ENCODE measurements around the gene ABLIM3. TPM values are rescaled to one million over a fixed set of nuclear protein-coding genes. Genes with fewer than 3 reads are reported as not detected.

The ABLIM3 gene
- total RNA-seq, 4 donors from 2014 or later: 4.2 to 6.5 (median 4.7) TPM

GRCh38 chr5:149215478-149216090 is 74.3 kb downstream of the ABLIM3 start:
- TF ChIP-seq, protein P1, sequence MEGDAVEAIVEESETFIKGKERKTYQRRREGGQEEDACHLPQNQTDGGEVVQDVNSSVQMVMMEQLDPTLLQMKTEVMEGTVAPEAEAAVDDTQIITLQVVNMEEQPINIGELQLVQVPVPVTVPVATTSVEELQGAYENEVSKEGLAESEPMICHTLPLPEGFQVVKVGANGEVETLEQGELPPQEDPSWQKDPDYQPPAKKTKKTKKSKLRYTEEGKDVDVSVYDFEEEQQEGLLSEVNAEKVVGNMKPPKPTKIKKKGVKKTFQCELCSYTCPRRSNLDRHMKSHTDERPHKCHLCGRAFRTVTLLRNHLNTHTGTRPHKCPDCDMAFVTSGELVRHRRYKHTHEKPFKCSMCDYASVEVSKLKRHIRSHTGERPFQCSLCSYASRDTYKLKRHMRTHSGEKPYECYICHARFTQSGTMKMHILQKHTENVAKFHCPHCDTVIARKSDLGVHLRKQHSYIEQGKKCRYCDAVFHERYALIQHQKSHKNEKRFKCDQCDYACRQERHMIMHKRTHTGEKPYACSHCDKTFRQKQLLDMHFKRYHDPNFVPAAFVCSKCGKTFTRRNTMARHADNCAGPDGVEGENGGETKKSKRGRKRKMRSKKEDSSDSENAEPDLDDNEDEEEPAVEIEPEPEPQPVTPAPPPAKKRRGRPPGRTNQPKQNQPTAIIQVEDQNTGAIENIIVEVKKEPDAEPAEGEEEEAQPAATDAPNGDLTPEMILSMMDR (IDR thresholded peaks at IDR 0.05): no peak
- TF ChIP-seq POLR2AphosphoS5 (IDR thresholded peaks at IDR 0.05) (no peak), EP300 (IDR thresholded peaks at IDR 0.05; ENCODE audit: low read depth) (no peak), POLR2A (IDR thresholded peaks at IDR 0.05) (no peak)
- no peak overlapping the region for H3K4me3 ChIP-seq
- peaks cover 0 to 13% (median 0%) of the 10 kb centered on the region in 4 donors for H3K4me1 ChIP-seq
- in situ Hi-C loops (cut with MboI; ENCODE audit: low pct_ligation_motif_present in 1 of 4, low pct_unique_long_range_greater_than_20kb in 1 of 4, low sequenced_read_pairs in 3 of 4) (no loop called here), intact Hi-C loops (cut with DNase I; ENCODE audit: low total_unique reads) (no loop called here)
- DNase-seq: no peak
- H3K36me3 ChIP-seq: no peaks in the 10 kb centered on the region
- peak overlapping the region in 1 of 4 donors; percentile 16 for H3K27ac ChIP-seq
- 71% methylated on average over 5 of the region's 5 CpGs; no CpG with 5 or more reads in 1 of the 2 donors for WGBS, 2 donors (ENCODE audit: low coverage in 1 of 2)
- no peaks in the 10 kb centered on the region for H3K9me3 ChIP-seq
- H3K27me3 ChIP-seq: no peaks in the 10 kb centered on the region

DNA sequence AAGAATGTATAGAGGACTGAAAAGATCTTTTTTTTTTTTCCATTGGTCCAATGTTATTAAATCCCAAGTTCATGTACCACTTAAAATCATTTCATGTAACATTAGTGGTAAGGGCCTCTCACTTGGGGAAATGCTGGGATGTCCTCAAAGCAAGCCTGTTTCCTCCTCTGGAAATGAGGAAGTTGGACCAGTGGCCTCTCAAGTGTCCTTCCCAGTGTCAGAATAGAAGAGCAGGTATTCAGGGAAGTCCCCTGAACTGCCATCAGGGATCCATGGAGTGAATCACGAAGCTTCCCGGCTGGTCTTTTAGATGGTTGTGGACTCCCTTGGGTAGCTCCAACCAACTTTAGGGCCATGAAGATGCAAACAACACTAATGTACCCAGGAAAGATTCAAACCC is 75.2 kb downstream of the ABLIM3 start:
- Histone ChIP-seq H3K9me3 (no peaks in the 10 kb centered on the region), H3K4me3 (no peak overlapping the region), H3K36me3 (no peaks in the 10 kb centered on the region), H3K4me1 (peaks cover 0 to 17% (median 0%) of the 10 kb centered on the region in 4 donors), H3K27me3 (no peaks in the 10 kb centered on the region), H3K27ac (no peak overlapping the region)
- no peak for DNase-seq
- in situ Hi-C loops (cut with MboI; ENCODE audit: low pct_ligation_motif_present in 1 of 4, low pct_unique_long_range_greater_than_20kb in 1 of 4, low sequenced_read_pairs in 3 of 4): no loop called here
- intact Hi-C loops (cut with DNase I; ENCODE audit: low total_unique reads): no loop called here
- TF ChIP-seq, protein P1 (IDR thresholded peaks at IDR 0.05): no peak
- no peak for TF ChIP-seq POLR2A (IDR thresholded peaks at IDR 0.05)
- TF ChIP-seq EP300 (IDR thresholded peaks at IDR 0.05; ENCODE audit: low read depth): no peak
- TF ChIP-seq POLR2AphosphoS5 (IDR thresholded peaks at IDR 0.05): no peak
- WGBS, 2 donors (ENCODE audit: low coverage in 1 of 2): 95% methylated on average over 2 of the region's 2 CpGs; no CpG with 5 or more reads in 1 of the 2 donors

DNA sequence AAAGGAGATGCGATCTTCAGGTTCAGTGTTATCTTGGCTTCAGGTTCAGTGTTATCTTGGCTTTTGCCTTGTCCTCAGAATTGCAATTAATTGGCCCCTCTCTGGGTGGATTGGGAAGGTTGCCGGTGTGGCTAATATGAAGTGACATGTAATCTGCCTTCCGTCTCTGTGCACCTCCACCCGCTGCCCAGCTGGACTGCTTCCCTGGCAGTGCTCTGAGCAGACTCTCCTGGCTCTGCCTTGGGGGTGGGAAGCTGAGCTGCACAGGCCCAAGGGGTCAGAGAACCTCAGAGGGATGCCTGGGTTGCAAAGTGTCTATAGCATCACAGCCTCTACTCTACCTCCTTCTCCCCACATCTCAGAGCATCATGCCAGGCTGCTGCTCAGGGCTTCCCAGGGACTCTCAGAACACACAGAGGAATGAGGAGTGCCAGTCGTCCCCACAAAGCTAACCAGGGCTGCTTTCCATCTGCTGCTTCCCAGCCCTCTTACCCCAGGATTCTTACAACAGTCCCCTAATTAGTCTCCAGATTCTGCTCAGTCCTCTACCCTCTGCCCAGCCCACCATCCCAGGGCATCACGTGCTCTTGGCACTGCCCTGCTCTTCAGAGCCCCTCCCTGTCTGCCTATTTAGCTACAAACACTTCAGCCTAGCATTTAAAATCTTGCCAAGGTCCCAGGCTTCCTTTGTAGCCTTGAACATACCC is 76.0 kb downstream of the ABLIM3 start:
- H3K36me3 ChIP-seq: no peaks in the 10 kb centered on the region
- TF ChIP-seq, protein P1 (IDR thresholded peaks at IDR 0.05): no peak
- TF ChIP-seq POLR2A (IDR thresholded peaks at IDR 0.05) (no peak), POLR2AphosphoS5 (IDR thresholded peaks at IDR 0.05) (no peak), EP300 (IDR thresholded peaks at IDR 0.05; ENCODE audit: low read depth) (no peak)
- no peak overlapping the region for H3K27ac ChIP-seq
- H3K4me1 ChIP-seq: peaks cover 0 to 10% (median 0%) of the 10 kb centered on the region in 4 donors
- H3K27me3 ChIP-seq: no peaks in the 10 kb centered on the region
- WGBS, 2 donors (ENCODE audit: low coverage in 1 of 2): 60 to 75% methylated on average over 1 to 6 of the region's 6 CpGs
- intact Hi-C loops (cut with DNase I; ENCODE audit: low total_unique reads): no loop called here
- no peak for DNase-seq
- H3K9me3 ChIP-seq: no peaks in the 10 kb centered on the region
- in situ Hi-C loops (cut with MboI; ENCODE audit: low pct_ligation_motif_present in 1 of 4, low pct_unique_long_range_greater_than_20kb in 1 of 4, low sequenced_read_pairs in 3 of 4): no loop called here
- no peak overlapping the region for H3K4me3 ChIP-seq

GRCh38 chr5:149217803-149218155 is 76.5 kb downstream of the ABLIM3 start:
- Histone ChIP-seq H3K9me3 (no peaks in the 10 kb centered on the region), H3K27ac (no peak overlapping the region), H3K4me3 (no peak overlapping the region), H3K27me3 (no peaks in the 10 kb centered on the region), H3K4me1 (peaks cover 0 to 5% (median 0%) of the 10 kb centered on the region in 4 donors), H3K36me3 (no peaks in the 10 kb centered on the region)
- DNase-seq: no peak
- TF ChIP-seq POLR2AphosphoS5 (IDR thresholded peaks at IDR 0.05): no peak
- TF ChIP-seq EP300 (IDR thresholded peaks at IDR 0.05; ENCODE audit: low read depth): no peak
- intact Hi-C loops (cut with DNase I; ENCODE audit: low total_unique reads) (no loop called here), in situ Hi-C loops (cut with MboI; ENCODE audit: low pct_ligation_motif_present in 1 of 4, low pct_unique_long_range_greater_than_20kb in 1 of 4, low sequenced_read_pairs in 3 of 4) (no loop called here)
- WGBS, 2 donors (ENCODE audit: low coverage in 1 of 2): 46 to 60% methylated on average over 2 to 3 of the region's 3 CpGs

Measured in transverse colon (tissue), 4 donors.